Stimulated activated CD8-positive, alpha-beta memory T cell treated with anti-CD3 and anti-CD28 coated beads, Interleukin-12 subunit alpha, Interleukin-12 subunit beta, amount 100 ng/mL, for 24 hours (primary cell): ENCODE data around the gene GMPS.
"Not testable (repeated sequence)": the region's sequence is repeated elsewhere in the genome, so short reads cannot be mapped to it uniquely, and the experiment has no call there.

Source experiments
- DNase-seq: peaks from one replicate; pipeline ENCODE4 v3.0.0-alpha.2; 2020; ENCODE audit errors: extremely low read depth

The GMPS gene

GRCh38 chr3:155941354-155941753 lies 70.9 kb downstream of the GMPS start:
- no peak for DNase-seq

DNA sequence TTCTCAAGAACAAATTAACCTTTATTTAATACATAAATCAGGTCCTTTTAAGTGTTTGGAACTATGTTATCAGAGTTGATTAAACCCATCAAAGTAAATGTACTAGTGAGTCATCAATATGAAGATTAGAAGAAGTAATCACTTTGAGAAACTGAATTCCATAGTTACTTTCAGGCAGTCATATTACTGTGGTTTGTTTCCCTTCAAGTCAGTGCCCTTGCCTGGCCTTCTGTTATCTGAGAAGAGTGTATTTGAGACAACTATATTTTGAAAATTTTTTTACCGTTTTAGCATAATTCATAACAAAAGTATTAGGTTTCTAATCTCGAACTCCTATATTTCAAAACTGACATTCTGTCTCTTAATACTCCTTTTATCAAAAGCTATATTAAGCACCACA lies 73.6 kb downstream of the GMPS start:
- DNase-seq: no peak

DNA sequence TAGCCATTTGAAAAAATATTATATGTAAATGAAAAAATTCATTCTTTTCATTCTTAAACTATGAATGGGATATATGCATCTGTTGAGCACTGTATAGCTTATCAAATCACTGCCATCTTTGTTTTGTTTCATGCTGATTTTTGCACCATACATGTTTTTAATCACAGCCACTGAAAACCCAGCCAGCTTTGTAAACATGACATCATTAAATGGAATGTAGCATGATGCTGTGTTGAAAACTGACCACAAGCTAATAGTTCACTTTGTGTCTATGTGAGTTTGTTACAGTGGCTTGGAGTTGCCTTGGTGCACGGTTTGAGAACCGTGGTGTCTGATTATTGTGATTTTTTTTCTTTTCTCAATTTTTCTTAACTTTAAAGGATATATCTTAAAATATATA lies 75.7 kb downstream of the GMPS start:
- no peak for DNase-seq

GRCh38 chr3:155948476-155948875 lies 78.0 kb downstream of the GMPS start:
- DNase-seq: no peak

- no peak for DNase-seq
Observed at GRCh38 chr3:155949453-155950217, 79.2 kb downstream of the GMPS start.

DNA sequence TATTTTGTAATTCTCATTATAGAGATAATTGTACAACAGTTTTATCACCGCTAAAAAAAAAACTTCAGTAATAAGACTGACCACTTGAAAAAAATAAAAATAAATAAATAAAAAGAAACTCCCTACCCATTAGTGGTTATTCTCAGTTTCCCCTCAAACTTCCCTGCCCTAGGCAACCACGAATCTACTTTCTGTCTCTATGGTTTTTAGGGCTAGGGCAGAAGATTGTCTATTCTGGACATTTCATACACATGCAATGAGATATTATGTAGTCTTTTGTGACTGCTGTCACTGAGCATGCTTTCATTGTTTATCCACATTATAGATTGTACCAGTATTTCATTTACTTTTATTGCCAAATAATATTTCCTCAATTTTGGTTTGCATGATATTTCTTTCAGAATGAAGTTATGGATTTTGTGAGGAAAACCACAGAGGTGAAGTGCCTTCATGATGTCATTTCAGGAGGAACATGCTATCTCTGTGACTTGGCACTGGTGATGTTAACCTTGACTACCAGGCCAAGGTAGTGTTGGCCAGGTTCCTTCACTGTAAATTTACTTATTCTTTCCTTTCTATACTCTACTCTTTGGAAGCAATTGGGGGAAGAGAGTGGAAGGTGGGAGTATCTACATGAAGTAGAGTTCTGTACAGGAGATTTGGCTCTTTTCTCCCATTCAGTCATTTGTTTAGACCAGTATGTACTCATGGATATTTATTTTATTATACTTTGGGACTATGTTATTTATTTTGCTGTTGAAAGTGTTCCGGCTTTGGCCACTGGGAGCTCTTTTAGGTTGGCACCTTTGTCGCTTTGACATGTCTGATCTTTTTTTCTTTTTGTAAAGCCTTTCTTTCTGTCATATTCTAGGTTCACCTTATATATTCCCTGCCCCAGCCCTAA lies 86.3 kb downstream of the GMPS start:
- no peak for DNase-seq

DNA sequence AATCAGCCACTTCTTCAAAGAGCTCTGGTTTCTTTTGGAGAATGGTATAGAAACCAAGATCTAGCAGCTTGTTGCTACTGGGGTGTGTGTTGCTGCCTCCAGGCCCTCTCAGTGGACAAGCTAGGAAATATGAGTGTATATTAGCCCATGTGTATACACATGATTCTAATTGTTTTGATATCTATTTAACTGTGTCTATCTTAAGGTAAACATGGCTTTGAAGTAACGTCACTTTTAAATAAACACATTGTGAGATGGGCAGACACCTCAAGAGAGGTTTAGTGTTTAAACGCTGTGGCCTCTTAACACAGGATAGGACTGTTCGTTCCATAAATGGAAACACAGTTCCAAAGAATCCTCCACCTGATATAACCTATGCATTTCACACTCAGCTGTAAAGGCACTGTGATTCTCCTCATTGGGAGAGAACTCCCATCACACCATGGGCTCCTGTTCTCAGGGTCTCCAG lies 87.0 kb downstream of the GMPS start:
- no peak for DNase-seq

GRCh38 chr3:155958676-155959075 lies 88.2 kb downstream of the GMPS start:
- no peak for DNase-seq

- no peak for DNase-seq
Observed at GRCh38 chr3:155960060-155960459, 89.6 kb downstream of the GMPS start.

DNA sequence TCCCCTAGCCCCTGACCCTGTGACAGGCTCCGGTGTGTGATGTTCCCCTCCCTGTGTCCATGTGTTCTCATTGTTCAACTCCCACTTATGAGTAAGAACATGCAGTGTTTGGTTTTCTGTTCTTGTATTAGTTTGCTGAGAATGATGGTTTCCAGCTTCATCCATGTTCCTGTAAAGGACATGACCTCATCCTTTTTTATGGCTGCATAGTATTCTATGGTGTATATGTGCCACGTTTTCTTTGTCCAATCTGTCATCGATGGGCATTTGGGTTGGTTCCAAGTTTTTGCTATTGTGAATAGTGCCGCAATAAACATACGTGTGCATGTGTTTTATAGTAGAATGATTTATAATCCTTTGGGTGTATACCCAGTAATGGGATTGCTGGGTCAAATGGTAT lies 90.6 kb downstream of the GMPS start:
- DNase-seq: not testable (repeated sequence)

DNA sequence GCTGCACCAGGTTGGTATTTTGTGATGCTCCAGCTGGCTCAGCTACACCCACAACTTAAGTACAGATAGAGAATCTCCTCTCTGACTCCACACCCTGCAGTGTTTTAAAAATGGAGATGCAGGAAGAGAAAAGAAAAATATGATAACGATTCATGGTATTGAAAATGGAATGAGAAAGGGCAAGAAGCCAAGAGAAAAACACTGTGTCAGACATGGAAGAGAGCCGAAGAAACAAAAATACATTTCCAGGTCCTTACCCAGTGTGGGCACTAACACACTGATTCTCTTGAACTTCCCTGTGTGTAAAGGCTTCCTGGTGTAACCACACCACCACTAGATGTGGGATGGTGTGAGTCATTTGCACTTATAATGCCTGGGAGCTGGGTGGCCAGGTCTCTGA lies 93.1 kb downstream of the GMPS start:
- DNase-seq: no peak

- no peak for DNase-seq
Observed at GRCh38 chr3:155970398-155970797, 99.9 kb downstream of the GMPS start.

DNA sequence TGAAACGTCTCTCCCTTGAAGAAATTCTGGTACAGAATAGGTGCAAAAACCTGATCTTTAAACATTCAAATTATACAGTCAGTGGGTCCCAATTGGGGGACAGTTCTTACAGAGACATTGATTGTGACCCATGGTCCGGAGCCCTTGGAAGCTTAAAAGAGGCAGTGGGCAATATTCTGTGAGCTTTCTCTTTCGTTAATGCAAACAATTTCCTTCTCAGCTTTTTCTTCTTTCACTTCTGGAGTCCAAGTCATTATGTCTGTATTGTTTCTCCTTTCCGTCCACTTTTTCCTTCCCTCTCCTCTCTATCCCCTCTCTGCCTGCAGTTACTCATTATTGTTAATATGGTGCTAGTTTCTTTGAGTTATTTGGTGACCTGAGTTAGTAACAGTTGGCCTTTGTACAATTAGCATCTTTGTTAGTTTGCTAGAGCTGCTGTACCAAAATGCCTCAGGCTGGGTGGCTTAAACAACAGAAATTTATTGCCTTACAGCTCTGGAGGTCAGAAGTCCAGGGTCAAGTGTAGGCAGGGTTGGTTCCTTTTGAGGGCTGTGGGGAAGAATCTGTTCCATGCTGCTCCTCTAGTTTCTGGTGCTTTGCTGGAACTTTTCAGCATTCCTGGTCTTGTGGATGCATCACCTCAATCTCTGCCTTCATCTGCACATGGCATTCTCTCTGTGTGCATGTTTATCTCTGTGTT lies 102.6 kb downstream of the GMPS start:
- DNase-seq: no peak

GRCh38 chr3:155978324-155978723 lies 107.9 kb downstream of the GMPS start:
- DNase-seq: no peak

DNA sequence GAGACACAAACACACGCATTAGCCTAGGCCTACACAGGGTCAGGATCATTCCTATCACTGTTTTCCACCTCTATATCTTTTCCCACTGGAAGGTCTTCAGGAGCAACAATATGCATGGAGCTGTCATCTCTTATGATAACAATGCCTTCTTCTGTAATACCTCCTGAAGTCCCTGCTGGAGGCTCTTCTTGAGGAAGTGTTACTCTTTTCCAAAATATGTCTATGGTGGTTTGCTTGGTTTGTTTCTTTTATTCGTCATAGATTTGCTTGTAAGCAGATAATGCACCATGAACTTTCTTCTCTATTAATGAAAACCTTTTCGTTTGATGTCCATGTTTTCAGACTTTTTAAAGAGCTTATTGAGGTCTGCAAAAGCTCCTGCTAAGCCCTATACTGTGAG lies 109.3 kb downstream of the GMPS start:
- no peak for DNase-seq

- no peak for DNase-seq
Observed at GRCh38 chr3:155981669-155982068, 111.2 kb downstream of the GMPS start.

DNA sequence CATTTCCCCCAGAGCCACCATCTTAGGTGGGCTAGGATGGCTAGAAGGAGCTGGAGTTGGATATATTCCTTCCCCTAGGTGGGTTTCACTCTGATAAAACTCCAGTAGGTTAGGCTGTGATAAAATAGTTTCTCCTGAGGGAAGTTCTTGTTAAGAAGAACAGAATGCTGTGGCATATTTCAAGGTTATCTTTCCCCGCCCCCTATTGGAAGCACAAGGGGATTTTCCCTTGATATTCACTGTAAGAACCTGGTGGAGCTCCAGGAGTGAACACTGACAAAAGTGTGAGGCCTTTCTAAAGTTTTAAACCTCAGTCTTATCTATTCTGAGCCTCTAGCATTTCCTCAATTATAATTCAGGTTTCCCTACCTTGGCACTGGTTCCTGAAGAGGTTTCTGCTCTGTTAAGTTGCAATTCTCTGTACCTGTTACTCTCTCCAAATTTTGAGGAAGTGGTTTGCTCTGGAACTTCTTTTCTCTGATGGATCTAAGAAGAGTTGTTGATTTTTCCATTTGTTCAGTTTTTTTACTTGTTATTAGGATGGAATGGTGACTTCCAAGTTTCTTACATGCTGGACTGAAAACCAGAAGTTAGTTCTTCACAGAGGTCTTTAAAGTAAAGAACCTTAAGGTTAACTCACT lies 113.5 kb downstream of the GMPS start:
- DNase-seq: no peak

GRCh38 chr3:155984791-155985417 lies 114.5 kb downstream of the GMPS start:
- DNase-seq: no peak

DNA sequence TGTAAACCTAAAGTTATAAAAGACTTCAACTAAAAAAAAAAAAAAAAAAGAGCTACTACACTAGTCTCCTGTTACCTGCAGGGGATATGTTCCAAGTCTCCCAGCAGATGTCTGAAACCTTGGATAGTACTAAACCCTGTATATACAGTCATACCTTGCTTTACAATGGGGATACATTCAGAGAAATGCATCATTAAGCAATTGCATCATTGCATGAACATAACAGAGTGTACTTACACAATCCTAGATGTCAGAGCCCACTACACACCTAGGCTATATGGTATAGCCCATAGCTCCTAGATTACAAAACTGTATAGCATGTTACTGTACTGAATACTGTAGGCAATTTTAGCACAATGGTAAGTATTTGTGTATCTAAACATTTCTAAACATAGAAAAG lies 119.1 kb downstream of the GMPS start:
- DNase-seq: no peak

DNA sequence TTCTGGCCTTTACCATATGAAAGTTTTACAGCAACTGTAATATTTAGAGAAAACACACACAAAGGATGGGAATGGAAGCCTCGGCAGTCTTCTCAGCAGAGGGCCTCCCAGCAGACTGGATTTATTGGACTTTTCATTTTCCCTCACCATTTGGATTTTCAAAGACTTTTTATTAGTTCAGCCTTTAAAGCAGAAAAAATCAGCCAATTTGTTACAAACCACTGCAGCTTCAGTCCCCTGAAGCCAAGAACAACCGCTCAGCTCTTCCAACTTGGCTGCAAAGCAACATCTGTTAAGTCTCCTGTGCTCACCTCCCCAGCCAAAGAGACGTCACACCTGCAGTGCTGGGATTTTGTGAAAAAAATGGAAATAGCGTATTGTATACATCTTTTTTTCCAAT lies 120.8 kb downstream of the GMPS start:
- DNase-seq: no peak

- DNase-seq: no peak
Observed at GRCh38 chr3:155991847-155992246, 121.4 kb downstream of the GMPS start.
